DLD1 (cell line): ENCODE results near the gene GAB2.

Experiments used
- in situ Hi-C: cut with HindIII; loops from 2 replicates; pipeline ENCODE4 v1.10.0; 2017; ENCODE audit warnings: low sequenced_read_pairs

The GAB2 gene

DNA sequence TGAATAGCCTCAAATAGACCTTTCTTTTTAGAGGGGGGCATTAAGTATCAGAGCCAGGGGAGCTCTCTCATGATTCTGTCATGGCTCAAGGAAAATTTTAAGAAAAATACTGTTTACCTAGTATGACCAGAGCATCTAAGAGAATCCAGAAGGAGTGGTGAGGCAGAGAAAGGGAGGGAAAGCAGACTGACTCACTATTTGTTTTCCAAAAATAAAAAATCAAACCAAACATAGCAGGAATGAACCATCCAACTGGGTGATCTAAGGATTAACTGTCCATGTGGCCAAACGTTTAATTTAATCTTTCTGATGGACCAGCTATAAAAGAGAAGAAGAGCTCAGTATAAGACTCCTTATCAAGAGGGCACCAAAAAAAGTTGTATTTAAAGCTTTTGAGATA lies 70.8 kb downstream of the GAB2 start:
- in situ Hi-C loops = no loop called here

DNA sequence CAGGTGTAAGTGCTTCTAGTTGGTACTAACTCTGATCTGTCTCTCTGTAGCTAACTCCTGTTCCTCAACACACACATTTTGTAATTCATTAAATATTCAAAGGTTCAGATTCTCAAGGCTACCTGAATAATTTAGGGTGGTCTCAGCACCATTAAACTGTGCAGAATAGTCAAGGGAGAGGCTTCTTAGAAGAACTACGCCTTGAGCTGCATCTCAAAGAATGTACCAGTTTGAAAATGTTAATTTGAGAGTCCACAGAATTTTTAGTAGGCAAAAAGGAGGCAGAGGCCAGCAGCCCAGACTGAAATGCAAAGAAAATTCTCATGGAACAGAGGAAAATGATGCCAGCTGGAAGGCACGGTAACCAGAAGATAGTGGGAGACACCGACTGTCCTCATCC lies 72.2 kb downstream of the GAB2 start:
- in situ Hi-C loops = no loop called here

DNA sequence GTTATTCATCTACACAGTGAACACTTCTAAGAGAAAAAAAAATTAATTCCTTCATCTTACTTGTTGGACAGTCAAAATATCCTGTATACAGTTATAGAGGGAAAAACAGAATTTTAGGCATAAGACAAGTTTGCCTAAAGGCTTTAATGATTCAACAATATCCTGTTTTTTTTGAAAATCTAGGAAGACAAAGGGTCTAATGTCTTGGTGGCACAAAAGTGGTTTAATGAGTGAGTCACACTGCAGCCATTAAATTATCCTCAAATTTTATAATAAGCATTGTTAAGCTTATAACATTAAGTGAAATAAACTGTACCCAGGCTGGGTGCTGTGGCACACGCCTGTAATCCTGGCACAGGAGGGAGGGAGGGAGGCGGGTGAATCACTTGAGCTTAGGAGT lies 72.9 kb downstream of the GAB2 start:
- in situ Hi-C loops = no loop called here

DNA sequence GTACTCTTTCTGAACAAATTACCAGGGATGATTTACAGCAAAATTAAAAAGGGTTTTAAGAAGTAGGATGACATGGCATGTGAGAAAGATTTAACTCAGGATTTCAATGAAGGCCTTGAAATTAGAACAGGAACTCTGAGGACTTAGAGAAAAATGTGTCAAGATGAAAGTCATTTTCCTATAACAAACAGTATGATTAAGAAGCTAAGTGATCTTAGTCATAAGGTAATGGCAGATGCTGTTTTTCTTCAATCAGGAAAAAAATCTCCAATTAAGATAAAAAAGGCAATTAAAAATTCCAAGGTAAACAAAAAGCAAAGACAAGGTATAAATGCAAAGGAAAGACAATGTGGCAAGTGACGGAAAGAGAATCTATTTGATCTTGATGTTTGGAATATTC lies 73.5 kb downstream of the GAB2 start:
- in situ Hi-C loops = no loop called here

DNA sequence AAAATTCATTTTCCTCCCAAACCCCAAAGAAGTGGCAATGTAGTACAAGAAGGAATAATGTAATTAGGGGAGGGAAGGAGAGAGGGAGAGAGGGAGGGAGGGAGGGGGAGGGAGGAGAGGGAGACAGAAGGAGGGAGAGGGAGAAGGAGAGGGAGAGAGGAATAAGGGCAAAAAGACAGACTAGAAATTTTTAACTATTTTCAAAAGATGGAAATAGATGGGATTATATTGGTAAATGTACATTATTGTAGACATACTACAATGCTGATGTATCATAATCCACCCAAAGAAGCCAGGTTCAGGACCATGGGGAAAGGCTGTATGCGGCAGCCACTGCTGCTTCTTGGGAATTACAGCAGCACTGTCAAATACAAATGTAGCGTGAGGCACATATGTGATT lies 74.3 kb downstream of the GAB2 start:
- in situ Hi-C loops = no loop called here

DNA sequence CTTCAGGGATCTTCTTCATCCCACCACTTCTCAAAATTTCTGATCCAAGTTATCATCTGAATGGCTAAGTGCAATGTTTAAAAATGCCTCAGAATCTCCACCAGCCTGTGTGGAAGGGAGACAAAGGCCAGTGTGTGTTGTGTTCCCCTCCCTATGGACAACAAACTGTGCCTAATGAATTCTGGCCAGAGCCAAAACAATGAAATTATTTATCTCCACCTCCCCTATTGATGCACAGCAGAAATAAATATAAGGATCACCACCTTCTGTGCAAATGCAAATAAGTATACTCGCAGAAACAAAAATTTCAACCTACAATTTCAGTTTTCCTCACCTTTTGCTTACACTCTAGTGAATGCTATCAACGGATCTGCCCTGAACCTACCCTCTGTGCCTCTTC lies 75.8 kb downstream of the GAB2 start:
- in situ Hi-C loops = no loop called here

DNA sequence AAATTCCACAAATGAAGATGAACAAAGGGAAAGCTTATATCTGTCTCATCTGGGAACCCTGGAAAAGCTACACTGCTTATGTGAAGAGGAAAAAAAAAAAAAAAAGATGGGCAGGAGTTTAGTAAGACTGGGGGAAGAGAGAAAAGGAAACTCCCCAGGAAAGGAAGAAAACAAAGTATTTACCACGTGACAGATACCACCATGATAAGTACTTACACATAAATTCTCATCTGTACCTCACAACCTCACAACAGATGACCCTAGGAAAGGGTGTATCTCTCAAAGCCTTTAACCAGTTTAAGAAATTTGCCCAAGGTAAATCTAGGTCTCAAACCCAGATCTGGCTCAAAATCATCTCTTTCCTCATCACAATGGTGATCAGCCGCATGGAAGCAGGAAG lies 77.1 kb downstream of the GAB2 start:
- in situ Hi-C loops = no loop called here

DNA sequence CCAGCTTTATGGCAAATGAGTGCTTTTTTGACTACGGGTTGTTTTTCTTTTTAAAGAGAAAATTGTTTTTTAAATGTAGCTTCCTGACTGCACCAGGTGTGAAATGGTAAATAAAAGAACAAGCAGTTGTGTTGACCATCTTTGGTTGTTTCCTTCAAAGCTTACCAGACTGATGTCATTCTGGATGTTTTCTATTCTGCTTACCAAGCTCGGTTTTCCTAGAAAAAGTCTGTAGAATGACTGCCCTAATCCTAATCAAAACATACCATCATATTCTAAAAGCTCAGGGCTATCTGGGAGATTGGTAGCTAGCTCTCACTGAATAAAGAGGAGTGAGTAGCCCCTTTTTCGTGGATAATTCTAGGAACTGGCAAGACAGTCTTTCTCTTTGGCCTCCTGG lies 77.7 kb downstream of the GAB2 start:
- in situ Hi-C loops = no loop called here

DNA sequence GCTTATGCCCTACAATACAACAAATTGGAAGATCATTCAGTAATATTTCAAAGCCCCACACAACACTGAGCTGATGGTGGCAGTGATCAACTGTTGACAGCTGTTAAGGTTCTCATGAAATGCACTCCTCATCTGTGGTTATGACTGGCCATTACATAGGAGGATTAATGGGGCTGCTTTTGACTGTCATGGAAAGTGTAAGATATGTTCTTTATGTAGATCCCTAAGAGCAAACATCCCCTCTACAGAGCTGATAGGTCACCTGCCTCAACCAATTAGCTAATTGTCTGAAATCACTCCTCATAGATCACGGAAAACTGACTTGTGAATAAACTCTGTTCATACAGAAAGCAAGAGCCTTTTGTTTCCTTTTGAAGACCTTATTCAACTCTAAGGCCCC lies 78.1 kb downstream of the GAB2 start:
- in situ Hi-C loops = no loop called here

DNA sequence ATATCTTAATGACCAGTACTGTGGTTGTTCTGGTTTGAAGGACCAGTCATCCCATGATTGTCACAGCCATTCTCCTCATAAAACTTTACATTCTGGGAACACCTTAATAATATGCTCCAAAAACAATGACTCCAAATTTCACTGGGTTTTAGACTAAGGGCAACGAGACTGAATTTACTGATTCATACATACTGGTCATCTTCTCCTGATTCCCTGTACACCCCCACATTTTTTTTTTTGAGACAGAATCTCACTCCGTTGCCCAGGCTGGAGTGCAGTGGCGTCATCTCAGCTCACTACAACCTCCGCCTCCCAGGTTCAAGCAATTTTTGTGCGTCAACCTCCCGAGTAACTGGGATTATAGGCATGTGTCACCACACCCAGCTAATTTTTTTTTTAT lies 78.9 kb downstream of the GAB2 start:
- in situ Hi-C loops = no loop called here

DNA sequence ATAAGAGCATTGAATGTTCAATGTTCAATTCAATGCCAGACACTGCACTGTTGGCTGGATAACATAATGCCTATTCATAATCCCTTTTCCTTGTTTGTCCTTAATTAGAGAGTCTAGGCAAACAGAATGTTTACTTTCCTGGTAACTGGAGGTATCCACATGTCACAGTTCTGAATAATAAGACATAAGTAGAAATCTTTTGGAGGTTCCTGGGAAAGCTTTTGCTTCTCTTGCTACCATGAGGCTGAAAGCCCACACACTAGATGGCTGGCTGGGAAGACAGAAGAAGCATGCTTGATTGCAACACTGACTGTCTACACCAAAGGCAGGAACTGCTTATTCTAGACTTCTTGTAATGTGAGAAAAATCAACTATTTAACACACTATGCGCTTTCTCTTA lies 79.5 kb downstream of the GAB2 start:
- in situ Hi-C loops = no loop called here

DNA sequence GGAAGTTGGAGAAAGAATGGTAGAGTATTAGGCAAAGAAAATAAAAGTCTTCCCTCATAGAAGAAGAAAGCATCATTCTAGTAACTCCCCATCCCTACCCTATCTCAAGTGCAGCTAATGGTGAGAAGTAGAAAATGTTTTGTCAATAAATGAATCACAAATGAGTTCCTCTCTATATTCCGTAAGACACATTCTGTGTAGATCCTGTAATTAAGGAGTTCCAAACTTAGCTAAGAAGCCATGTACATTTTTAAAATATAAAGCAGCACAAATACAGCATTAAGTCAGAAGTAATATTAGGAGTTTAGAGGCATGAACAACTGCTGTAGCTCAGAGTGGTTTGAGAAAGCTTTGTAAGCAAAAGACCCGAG lies 80.1 kb downstream of the GAB2 start:
- in situ Hi-C loops = no loop called here

DNA sequence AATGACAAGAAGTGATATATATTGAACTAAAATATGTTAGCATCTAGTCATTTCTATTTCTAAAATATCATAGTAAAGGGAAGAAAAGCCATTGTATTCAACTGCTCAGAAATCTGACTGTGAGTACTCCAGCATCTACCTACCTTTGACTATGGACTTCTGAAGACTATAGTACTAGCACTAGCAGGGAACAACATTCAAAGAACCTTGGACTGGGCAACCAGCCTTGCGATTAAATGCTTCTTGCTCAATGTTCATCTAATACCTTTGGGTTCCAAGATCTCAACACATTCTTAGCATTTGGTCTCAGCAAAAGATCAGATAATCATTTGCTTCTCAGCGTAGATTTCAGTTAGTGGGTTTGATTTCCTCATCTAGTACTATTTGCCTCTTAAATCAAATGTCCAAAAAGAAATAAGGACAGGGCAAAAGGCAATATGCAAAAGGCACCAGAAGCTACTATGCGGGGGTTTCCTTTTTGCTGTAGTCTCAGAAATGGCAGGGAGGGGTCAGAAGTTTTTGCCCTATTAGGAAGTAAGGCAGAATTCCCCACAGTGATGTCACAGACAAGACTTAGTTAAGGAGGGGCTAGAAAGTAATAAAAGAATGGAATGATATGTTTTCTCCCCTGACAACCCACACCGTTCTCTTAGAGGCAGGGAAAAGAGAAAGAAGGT lies 80.6 kb downstream of the GAB2 start:
- in situ Hi-C loops = no loop called here

DNA sequence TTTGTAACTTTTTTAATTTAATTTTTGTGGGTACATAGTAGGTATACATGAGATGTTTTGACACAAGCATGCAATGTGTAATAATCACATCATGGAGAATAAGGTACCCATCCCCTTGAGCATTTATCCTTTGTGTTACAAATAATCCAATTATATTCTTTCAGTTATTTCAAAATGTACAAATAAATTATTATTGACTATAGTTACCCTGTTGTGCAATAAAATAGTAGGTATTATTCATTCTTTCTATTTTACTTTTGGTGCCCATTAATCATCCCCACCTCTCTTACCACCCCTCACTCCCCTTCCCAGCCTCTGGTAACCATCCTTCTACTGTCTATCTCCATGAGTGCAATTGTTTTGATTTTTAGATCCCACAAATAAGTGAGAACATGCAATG lies 83.5 kb downstream of the GAB2 start:
- in situ Hi-C loops = no loop called here

DNA sequence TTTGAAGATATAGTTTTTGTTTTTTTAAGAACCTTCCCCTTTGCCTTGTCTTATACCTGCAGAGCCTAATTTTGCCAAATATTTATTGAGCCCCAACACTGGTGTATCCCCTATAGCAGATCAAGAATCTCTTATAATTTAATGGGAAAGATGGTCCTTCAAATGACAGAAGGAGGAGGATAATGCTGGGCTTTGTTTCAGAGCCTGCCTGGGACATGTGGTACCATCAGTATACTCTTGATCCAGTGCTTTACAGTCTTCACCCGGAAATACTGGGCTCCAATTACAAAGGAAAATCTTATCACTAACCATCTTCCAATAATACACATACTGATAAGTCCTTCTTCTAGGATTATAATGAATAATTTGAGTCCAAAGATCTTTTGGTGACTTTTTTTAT lies 84.7 kb downstream of the GAB2 start:
- in situ Hi-C loops = no loop called here

DNA sequence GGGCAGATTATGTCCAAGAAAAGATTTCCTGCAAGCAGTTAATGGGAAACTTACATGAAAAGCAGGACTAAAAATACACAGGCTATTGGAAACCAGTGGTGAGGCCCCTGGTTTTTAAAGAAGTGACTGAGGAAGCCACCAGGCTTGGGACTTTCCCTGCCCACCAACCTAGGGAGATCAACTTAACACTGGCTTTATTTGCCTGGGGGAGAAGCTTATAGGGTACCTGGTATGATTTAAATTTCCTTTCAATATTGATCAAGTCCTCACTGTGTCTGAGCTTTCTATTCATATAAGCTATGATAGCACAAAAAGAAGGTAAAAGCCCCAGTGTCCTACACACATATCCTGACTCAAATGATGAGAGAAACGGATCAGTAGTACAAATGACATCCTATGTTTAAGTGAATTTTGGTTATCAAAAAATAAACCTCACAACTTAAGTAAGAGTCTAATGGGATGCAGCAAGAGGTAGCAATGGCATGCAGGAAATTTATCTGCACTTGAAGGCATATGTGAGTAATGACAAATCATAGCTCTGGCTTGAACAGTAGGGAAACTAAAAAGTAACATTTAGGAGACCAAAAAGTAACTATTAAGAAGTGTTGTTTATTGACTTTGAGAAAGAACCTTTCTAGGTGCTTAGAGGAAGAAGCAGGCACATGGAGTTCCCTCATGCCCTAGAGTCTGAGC lies 85.3 kb downstream of the GAB2 start:
- in situ Hi-C loops = no loop called here

DNA sequence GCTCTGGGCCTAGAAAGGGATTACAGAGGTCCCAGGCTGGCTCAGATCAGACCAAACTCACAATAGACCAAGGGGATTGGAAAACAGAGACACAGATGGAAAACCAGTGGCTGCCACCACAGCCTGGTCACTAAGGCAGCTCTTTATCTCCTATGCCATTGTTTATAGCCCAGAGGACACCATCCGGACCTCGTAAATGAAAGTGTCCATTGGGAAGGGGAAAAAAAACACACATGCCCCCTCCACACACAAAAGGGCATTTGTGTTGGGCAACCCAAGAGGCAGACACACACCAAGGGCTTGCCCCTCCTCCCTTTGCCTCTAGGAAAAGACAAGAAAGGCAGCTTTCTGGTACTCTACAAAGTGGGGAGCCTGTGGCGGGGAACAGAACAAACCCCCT lies 85.9 kb downstream of the GAB2 start:
- in situ Hi-C loops = no loop called here

DNA sequence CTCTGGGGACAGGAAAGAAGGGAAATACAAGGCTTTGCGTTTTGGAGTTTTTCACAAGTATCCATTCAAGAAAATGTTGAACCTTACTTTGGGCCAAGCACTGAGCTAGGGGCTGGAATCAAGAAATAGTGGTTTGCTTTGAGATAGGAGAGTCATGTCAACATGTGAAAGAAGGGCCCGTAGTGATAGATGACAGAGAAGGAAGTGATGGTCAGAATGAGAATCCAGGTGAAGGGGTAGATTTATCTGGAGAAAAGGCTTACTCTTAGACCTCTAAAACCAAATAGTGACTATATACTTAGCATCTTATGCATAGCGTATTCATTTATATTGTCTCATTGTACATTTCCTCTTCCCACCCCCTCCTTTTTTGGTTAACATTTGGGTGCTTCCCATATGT lies 87.3 kb downstream of the GAB2 start:
- in situ Hi-C loops = no loop called here

DNA sequence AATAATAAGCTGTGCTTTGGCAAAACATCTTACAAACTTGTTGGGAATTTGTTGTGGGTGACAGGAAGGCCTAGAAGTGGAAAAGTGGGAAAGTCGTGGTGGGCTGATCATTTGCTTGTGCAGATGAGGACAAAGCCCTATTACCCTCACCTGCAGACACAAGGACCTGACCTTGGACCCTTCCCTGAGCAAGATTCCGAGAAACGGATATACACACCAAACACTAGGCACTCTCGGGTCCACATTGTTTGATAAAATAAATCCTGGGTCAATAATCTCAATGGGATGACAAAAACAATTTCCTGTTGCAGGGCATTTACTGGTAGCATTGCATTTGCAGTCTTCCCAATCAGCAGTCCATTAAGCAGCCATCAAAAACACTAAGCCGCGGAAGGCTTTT lies 89.7 kb downstream of the GAB2 start:
- in situ Hi-C loops = no loop called here

DNA sequence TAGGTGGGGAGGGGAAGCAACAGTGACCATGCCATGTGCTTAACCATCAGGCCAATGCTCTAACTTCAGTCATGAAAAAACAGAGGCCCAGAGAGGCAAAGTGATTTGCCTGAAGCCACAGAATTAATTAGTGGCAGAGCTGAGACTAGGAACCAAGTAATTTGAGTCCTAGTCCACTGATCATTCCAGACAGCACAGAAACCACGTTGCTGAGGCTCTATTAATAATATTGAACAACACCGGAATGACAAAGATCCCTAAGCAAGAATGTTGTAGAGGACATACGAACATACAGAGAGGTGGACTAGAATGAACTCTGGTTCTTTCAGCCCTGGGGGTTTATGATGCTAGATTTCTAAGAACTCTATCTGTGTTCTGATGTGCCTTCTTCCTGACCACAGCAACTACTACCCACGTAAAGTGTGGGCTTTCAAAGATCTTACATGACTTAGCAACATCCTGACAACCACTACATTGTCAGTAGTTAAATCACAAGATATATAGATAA lies 92.3 kb downstream of the GAB2 start:
- in situ Hi-C loops = no loop called here

DNA sequence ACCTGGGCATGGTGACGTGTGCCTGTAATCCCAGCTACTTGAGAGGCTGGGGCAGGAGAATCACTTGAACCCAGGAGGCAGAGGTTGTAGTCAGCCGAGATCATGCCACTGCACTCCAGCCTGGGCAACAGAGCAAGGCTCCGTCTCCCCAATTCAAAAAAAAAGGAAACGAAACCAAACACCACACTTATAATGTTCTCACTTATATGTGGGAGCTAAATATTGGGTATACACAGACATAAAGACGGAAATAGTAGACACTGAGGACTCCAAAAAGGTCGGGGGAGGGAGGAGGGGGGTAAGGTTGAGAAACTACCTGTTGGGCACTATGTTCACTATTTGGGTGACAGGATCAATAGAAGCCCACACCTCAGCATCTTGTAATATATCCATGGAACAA lies 94.3 kb downstream of the GAB2 start:
- in situ Hi-C loops = no loop called here

DNA sequence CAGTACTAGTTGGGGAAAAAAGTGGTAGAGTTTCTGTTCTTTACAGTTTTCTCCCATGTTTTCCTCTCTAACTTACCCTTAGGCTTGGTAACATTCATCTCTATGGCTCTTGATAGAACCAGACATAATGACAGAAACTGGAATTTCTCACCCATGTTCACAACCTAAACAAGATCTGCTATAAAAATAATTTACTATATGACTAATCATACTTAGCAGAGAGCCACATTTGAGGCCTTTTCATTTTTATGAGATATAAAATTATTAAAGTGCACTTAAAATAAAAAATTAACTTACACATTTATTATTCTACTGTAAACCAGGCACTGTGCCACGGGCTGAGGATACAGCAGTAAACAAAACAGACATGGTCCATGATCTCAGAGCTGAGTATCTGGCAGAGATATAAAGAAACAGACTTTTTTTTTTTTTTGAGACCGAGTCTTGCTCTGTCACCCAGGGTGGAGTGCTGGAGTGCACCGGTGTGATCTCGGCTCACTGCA lies 98.1 kb downstream of the GAB2 start:
- in situ Hi-C loops = no loop called here
